ENCODE results near the gene HYAL3.
"Not testable (repeated sequence)": the region's sequence is repeated elsewhere in the genome, so short reads cannot be mapped to it uniquely, and the experiment has no call there.

The HYAL3 gene

DNA sequence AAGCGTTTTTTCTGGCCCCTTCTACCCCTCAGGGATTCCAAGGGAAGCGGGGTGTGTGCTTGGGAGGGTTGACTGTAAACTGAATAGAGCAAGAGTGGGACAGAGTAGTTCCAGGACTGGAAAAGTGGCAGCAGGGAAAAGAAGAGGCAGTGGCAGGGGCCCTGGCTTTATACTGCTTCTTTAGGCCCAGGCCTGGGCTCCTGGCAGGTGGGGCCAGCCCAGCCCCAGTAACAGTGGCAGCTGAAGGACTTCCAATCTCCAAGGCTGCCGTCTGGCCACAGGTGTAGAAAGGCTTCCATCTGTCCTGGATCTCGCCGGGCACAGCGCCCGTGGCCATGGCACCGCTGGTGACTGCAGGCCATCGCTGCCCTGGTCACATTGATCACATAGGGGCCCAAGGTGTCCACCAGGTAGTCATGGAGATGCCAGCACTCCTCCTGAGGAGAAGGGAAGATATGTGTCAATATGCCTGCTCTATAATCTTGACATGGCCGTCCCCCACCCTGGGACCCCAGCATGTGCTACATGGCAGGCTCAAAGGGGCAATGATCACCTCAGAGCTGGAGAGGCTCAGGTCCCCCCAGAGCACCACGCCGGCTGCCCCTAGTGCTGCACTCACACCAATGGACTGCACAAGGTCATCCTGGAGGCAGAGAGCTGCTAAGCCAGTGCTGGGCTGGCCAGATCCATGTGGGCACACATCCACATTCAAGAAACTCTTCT is 6.0 kb downstream of the HYAL3 start:
- peaks cover 5% of the 10 kb centered on the region for H3K36me3 Mint-ChIP-seq

GRCh38 chr3:50292159-50293078 is 6.8 kb downstream of the HYAL3 start, which contains the start of gene IFRD2:
TSS of gene IFRD2 (minus strand) at chr3:50292429. CDS start at chr3:50292274, 155 bp downstream.
- Mint-ChIP-seq H3K36me3 (peaks cover 5% of the 10 kb centered on the region), H3K27me3 (no peaks in the 10 kb centered on the region), H3K9me3 (ENCODE audit: low read depth) (no peaks in the 10 kb centered on the region), H3K27ac (peak within 1 kb of the TSS; percentile 94), H3K4me3 (peak within 1 kb of the TSS; percentile 98), H3K4me1 (ENCODE audit: low read depth) (peaks cover 16% of the 10 kb centered on the region)

More for the DNA sequence above, 6.0 kb downstream of the HYAL3 start:
- H3K27ac Mint-ChIP-seq: peak overlapping the region; percentile 90
- no peaks in the 10 kb centered on the region for H3K9me3 Mint-ChIP-seq (ENCODE audit: low read depth)
- no peaks in the 10 kb centered on the region for H3K27me3 Mint-ChIP-seq
- peak overlapping the region; percentile 98 for H3K4me3 Mint-ChIP-seq
- peaks cover 24% of the 10 kb centered on the region for H3K4me1 Mint-ChIP-seq (ENCODE audit: low read depth)

DNA sequence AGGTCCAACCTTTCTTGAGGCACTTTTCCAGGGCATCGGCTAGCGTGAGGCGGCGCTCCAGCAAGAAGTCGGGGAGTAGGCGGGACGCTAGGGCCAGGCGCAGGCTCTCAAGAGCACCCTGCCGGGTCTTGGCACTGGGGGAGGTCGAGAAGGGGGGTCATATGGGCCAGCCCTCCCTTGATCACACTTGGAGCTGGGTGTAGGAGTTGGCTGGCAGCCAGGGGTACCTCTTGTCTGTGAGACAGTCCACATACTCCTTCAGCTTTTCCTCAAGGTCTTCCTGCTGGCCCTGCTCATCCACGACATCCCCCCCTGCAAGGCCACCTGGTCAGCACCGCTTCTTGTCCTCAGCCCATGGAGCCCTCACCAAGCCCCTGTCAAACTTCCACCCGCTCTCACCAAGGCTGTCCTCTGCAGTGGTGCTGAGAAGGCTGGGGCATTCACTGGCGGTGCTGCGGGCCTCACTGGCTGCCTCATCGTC is 9.0 kb downstream of the HYAL3 start:
- H3K9me3 Mint-ChIP-seq (ENCODE audit: low read depth): no peaks in the 10 kb centered on the region
- peak overlapping the region; percentile 22 for H3K27ac Mint-ChIP-seq
- peaks cover 16% of the 10 kb centered on the region for H3K4me1 Mint-ChIP-seq (ENCODE audit: low read depth)
- peak overlapping the region; percentile 98 for H3K4me3 Mint-ChIP-seq
- H3K36me3 Mint-ChIP-seq: peaks cover 5% of the 10 kb centered on the region
- no peaks in the 10 kb centered on the region for H3K27me3 Mint-ChIP-seq

- no peaks in the 10 kb centered on the region for H3K27me3 Mint-ChIP-seq
- no peaks in the 10 kb centered on the region for H3K9me3 Mint-ChIP-seq (ENCODE audit: low read depth)
- H3K36me3 Mint-ChIP-seq: peaks cover 5% of the 10 kb centered on the region
- peak overlapping the region; percentile 98 for H3K4me3 Mint-ChIP-seq
- no peak overlapping the region for H3K27ac Mint-ChIP-seq
- peaks cover 16% of the 10 kb centered on the region for H3K4me1 Mint-ChIP-seq (ENCODE audit: low read depth)
Observed at GRCh38 chr3:50289130-50289529, 10.1 kb downstream of the HYAL3 start.

GRCh38 chr3:50288387-50289007 is 10.7 kb downstream of the HYAL3 start:
- Mint-ChIP-seq H3K9me3 (ENCODE audit: low read depth) (no peaks in the 10 kb centered on the region), H3K27me3 (no peaks in the 10 kb centered on the region), H3K36me3 (peaks cover 5% of the 10 kb centered on the region), H3K27ac (no peak overlapping the region), H3K4me3 (peak overlapping the region; percentile 98), H3K4me1 (ENCODE audit: low read depth) (peaks cover 15% of the 10 kb centered on the region)

- no peak overlapping the region for H3K27ac Mint-ChIP-seq
- no peak overlapping the region for H3K4me3 Mint-ChIP-seq
- no peaks in the 10 kb centered on the region for H3K27me3 Mint-ChIP-seq
- H3K4me1 Mint-ChIP-seq (ENCODE audit: low read depth): peaks cover 8% of the 10 kb centered on the region
- H3K36me3 Mint-ChIP-seq: peaks cover 5% of the 10 kb centered on the region
- H3K9me3 Mint-ChIP-seq (ENCODE audit: low read depth): no peaks in the 10 kb centered on the region
Observed at GRCh38 chr3:50287262-50287661, 11.9 kb downstream of the HYAL3 start.

- Mint-ChIP-seq H3K36me3 (peaks cover 5% of the 10 kb centered on the region), H3K9me3 (ENCODE audit: low read depth) (no peaks in the 10 kb centered on the region), H3K27ac (no peak overlapping the region), H3K4me1 (ENCODE audit: low read depth) (peaks cover 8% of the 10 kb centered on the region), H3K27me3 (no peaks in the 10 kb centered on the region), H3K4me3 (no peak overlapping the region)
Observed at GRCh38 chr3:50286322-50287227, 12.6 kb downstream of the HYAL3 start.

DNA sequence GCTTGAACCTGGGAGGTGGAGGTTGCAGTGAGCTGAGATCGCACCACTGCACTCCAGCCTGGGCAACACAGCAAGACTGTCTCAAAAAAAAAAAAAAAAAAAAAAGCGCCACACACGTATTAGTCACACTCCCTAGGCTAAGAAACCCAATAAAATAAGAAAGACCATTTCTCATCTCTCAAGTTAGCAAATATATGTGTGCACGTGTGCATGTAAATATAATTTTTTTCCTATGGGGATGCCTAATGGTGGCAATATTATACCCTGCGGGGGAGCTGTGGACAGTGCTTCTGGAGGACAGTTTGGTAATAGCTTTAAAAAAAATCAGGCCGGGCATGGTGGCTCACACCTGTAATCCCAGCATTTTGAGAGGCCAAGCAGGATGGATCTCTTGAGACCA is 15.1 kb downstream of the HYAL3 start:
- H3K27ac Mint-ChIP-seq; H3K4me1 Mint-ChIP-seq (ENCODE audit: low read depth); H3K9me3 Mint-ChIP-seq (ENCODE audit: low read depth); H3K36me3 Mint-ChIP-seq; H3K4me3 Mint-ChIP-seq; H3K27me3 Mint-ChIP-seq: not testable (repeated sequence)

GRCh38 chr3:50279255-50280016 is 19.8 kb downstream of the HYAL3 start:
- H3K27me3 Mint-ChIP-seq: peaks cover 5% of the 10 kb centered on the region
- H3K4me3 Mint-ChIP-seq: no peak overlapping the region
- no peaks in the 10 kb centered on the region for H3K9me3 Mint-ChIP-seq (ENCODE audit: low read depth)
- H3K36me3 Mint-ChIP-seq: no peaks in the 10 kb centered on the region
- peaks cover 12% of the 10 kb centered on the region for H3K4me1 Mint-ChIP-seq (ENCODE audit: low read depth)
- no peak overlapping the region for H3K27ac Mint-ChIP-seq

GRCh38 chr3:50278880-50279224 is 20.4 kb downstream of the HYAL3 start, which contains the start of gene LSMEM2:
TSS of gene LSMEM2 (plus strand) at chr3:50279087. CDS start at chr3:50279114, 27 bp downstream.
- H3K36me3 Mint-ChIP-seq: no peaks in the 10 kb centered on the region
- peaks cover 9% of the 10 kb centered on the region for H3K27me3 Mint-ChIP-seq
- H3K9me3 Mint-ChIP-seq (ENCODE audit: low read depth): no peaks in the 10 kb centered on the region
- no peak within 1 kb of the TSS for H3K27ac Mint-ChIP-seq
- peaks cover 17% of the 10 kb centered on the region for H3K4me1 Mint-ChIP-seq (ENCODE audit: low read depth)
- H3K4me3 Mint-ChIP-seq: no peak within 1 kb of the TSS

DNA sequence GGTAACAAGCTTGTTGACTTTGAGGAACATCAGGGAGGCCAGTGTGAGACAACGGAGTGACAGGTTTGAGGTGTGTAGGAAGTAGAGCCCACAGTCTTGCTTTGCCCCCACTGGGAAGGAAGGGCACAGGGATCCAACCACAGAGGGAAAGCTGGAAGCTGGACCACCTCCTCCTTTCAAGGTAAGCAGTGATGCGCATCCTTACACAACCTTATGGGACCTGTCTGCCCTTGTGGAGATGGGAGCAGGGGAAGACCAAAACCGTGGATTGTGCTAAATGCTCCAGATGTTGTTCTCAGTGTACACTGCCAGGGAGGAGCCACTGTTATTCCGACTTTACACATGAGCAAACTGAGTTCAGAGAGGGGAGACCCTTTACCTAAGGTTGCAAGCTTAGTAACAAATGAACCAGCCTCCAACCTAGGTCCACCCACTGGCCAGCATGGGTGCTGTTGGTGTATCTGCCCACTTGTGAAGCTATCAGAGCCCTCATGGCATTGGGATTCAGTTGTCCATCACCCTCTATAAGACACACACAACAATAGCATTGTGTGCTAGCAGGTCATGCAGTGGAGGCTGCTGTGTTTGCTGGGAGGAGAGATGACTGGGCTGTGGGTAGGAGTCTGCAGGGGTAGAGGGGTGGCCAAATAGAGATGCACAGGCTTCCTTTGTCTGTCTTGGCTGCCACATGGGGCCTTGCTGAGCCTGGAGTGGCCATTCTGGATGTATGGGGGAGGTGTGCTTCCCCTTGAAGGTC is 20.9 kb downstream of the HYAL3 start:
- Mint-ChIP-seq H3K27me3 (peaks cover 9% of the 10 kb centered on the region), H3K9me3 (ENCODE audit: low read depth) (no peaks in the 10 kb centered on the region), H3K36me3 (no peaks in the 10 kb centered on the region), H3K4me1 (ENCODE audit: low read depth) (peaks cover 17% of the 10 kb centered on the region), H3K27ac (no peak overlapping the region), H3K4me3 (no peak overlapping the region)

- Mint-ChIP-seq H3K27ac (no peak overlapping the region), H3K4me3 (no peak overlapping the region), H3K36me3 (no peaks in the 10 kb centered on the region)
Observed at GRCh38 chr3:50276762-50277101, 22.5 kb downstream of the HYAL3 start.

More at GRCh38 chr3:50276762-50277101, 22.5 kb downstream of the HYAL3 start:
- Mint-ChIP-seq H3K9me3 (ENCODE audit: low read depth) (no peaks in the 10 kb centered on the region), H3K4me1 (ENCODE audit: low read depth) (peaks cover 21% of the 10 kb centered on the region), H3K27me3 (peaks cover 13% of the 10 kb centered on the region)
